ENCODE results near the gene AMIGO3.

Gene AMIGO3

DNA sequence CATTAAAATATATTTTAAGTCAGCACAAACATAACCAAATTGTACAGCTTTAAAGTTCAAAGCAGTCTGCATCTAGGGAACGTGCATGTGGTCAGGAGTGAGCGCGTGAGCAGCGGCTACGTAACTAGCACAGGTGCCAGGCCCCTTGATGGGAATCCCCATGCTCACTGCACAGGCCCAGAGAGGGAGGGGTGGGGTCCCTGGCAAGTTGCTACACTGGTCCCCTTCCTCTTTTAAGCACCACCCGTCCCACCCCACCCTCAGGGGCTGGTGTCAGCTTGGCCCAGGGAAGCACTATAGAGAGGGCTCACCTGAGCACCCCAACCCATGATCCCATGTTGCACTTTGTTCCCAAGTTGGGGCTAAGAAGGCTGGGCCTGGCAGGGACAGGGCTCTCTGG is 5.1 kb upstream of the AMIGO3 start:
- DNase-seq (ENCODE audit: low read depth in 2 of 2): no peak

DNA sequence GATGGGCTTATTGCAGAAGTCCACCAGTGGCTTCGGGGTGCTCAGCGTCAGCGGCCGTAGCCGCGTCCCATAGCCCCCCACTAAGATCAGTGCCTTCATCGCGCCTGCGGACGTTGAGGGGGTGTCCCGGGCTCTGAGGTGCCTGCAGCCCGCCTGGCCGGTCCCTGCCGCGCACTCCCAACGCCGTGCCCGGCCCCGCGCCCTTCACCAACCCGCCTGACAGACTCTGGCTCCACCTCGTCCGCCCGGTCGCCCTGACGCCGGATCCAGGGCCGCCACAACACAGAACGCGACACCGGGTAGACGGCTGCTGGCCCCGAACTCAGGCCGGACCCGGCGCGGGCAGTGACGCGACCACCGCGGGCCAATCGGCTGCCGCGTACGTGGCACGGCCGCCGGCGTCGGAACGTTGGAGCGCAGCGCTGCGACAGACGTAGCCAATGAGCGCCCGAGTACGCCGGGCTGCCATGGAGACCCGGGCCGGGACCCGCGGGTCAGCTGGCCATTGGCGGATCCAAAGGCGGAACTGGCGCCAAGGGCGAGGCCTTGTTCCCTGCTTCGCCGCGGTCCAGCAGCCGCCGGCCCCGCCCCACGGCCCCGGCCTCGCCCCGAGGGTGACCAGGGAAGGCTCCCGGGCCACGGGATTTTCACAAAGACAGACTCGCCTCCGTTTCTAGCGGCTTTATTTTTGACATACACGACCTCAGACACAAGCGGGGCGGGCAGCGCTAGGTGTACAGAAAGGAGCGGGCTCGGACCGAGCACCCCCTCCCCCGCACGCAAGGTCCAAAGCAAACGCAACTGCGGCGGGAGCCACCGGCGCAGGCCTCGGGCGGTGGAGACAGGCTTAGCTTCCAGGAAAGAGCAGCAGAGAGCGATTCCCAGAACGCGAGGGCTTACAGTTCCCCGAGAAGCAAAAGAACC is 4.4 kb upstream of the AMIGO3 start, which contains the start of gene GMPPB:
Gene GMPPB, minus strand, starts transcription at position 324 of the 924 bp plus-strand sequence. Its CDS starts 225 bp downstream, at position 99.
- DNase-seq (ENCODE audit: low read depth in 2 of 2): peak; percentile 78 to 83

DNA sequence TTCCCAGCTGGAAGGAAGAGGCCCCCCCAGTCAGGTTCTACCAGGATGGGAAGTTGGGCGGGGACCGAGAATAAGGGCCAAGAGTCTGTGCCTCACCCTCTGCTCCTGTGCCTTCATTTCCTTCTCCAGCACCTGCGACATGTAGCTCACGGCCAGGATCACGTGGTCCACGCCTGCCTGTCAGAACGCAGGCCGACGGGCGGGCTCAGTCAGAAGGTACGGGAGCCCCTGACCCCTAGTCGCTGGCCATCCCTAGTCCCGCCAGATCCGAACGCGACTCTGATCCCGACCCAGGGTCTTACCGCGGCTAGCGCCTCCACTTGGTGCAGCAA is 3.8 kb upstream of the AMIGO3 start:
- DNase-seq (ENCODE audit: low read depth in 2 of 2): no peak

DNA sequence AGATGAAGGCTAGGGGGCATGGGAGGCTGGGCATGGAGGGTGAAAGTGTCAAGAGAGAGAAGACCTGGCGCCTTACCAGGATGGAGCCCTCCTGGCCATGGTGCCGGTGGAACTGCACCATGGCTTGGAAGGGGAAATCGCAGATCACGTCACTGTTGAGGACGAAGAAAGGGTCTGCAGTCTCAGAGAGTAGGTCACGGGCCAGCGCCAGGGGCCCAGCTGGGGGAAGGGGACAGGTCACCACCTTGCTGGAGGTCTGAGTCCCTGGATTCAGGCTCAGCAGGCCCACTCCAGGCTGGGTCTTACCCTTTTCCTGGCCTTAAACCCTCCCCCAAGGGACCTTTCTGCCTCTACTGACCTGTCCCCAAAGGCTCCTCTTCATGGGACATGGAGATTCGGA is 3.4 kb upstream of the AMIGO3 start:
- DNase-seq (ENCODE audit: low read depth in 2 of 2): no peak

DNA sequence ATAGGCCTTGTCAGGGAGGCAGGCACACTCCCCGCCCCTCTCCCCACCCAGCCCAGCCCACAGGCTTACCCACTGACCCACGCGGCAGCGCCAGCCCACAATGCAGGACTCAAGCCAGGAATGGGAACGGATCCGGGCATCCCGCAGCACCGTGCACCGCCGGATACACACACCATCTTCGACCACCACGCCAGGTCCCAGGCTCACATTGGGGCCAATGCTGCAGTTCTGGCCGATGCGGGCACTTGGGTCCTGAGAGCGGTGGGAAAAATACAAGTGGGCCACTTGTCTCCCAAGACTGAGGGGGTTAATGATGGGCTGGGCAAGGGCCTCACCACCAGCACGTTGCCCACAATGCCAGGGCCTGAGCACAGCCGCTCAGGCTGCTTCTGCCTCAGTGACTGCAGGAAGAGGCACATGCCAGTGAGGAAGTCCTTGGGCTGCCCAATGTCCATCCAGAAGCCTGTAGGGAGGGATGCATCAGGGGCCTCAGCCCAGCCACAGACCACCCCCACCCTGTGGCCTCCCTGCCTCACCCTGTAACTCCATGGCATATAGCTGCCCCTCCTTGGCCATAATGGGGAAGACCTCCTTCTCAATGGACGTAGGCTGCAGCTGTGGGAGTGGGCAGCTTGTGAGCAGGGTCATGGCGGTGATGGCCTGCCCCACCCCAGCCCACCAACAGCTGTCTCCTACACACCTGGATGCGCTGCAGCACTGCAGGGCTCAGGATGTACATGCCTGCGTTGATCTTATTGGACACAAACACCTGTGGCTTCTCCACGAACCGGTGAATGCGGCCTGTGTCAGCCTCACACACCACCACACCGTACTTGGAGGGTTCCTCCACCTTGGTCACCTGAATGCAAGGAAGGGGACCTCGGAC is 2.7 kb upstream of the AMIGO3 start:
- DNase-seq (ENCODE audit: low read depth in 2 of 2): no peak

DNA sequence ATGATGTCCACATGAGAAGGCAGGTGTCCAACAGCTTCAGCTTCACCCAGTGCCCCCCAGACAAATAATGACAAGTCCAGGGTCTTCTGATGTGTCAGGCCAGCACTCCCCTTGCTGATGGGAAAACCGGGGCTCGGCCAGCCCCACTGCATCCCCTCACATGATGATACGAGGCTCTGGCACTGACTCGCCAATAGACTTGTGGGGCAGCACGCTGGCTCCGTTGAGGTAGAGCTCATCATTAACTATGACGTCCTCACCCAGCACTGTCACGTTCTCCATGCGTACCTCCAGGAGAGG is 2.1 kb upstream of the AMIGO3 start:
- no peak for DNase-seq (ENCODE audit: low read depth in 2 of 2)

DNA sequence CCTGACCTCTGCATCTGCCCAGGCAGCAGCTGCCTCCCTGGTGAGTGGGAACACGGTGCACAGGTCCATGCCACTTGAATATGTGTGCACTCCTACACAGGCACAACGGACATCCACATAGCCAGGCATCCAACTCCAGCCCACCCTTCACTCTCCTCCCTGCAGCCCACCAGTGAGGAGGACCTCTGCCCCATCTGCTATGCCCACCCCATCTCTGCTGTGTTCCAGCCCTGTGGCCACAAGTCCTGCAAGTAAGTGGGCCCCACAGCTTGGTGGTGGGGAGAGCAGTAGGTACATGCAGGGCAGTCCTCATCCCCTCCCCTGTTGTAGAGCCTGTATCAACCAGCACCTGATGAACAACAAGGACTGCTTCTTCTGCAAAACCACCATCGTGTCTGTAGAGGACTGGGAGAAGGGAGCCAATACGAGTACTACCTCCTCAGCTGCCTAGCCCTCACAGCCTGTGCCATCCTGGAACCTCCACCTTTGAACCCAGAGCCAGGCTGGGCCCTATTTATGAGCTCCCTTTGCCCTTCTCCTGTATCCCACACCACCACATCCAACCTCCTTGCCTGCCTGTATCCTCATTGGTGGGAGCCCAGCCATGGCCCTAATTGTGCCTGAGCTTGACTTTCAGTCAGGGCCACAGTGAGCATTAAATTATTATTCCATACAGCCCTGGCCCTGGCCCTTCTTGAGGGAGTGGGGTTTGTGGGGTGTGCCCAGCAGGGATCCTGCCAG is 1.5 kb upstream of the AMIGO3 start:
- DNase-seq (ENCODE audit: low read depth in 2 of 2): no peak

DNA sequence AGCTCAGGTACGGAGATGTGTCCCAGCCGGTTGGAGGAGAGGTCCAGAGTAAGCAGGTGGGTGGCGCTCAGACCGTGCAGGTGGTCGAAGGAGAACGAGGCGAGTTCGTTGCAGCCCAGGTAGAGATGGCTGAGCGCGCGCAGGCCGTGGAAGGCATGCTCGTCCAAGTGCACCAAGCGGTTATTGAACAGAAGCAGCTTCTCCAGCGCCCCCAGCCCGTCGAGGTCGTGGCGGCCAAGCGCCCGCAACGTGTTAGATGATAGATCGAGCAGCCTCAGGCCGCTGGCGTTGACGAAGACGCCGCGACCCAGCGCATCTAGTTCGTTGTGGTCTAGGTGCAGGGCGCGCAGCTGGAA is 648 bp downstream of the AMIGO3 start:
- no peak for DNase-seq (ENCODE audit: low read depth in 2 of 2)

DNA sequence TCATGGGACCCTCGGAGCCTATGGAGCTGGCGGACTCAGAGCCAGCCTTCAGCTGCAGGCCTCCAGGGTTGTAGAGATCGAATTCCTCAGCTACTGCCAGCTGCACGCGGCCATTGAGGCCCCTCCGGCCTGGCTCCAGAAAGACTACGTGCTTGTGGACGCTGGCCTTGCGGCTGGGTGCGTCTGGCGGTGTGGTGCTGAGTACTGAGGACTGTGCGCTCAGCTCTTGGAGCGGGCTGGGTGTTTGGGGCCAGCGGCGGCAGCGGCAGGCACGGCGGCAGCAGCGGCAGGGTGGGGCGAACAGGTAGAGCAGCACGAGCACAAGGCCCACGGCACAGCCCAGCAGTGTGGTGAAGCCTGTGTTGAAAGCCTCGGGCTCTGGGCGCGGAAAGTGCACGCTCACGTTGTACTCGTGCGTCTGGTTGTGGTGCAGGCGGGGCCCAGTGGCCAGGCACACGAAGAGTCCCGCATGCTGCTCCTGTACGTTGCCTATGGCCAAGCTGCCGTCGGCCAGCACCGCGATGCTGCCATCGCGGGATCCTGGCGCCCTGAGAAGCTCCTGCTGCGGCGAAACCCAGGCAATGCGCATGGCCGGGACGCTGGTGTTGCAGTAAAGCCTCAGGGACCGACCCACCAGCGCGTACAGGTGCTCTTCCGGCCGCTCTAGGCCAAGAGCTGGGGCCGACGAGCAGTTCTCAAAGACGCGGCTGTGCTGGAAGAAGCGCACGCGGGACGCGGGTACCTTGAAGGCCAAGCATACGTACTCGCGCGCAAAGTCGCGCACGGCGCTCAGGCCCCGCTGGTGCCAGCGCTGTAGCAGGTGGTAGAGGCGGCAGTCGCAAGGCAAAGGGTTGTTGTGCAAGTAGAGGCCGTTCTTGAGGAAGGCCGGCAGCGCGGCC is 1.3 kb downstream of the AMIGO3 start:
- DNase-seq (ENCODE audit: low read depth in 2 of 2): no peak

DNA sequence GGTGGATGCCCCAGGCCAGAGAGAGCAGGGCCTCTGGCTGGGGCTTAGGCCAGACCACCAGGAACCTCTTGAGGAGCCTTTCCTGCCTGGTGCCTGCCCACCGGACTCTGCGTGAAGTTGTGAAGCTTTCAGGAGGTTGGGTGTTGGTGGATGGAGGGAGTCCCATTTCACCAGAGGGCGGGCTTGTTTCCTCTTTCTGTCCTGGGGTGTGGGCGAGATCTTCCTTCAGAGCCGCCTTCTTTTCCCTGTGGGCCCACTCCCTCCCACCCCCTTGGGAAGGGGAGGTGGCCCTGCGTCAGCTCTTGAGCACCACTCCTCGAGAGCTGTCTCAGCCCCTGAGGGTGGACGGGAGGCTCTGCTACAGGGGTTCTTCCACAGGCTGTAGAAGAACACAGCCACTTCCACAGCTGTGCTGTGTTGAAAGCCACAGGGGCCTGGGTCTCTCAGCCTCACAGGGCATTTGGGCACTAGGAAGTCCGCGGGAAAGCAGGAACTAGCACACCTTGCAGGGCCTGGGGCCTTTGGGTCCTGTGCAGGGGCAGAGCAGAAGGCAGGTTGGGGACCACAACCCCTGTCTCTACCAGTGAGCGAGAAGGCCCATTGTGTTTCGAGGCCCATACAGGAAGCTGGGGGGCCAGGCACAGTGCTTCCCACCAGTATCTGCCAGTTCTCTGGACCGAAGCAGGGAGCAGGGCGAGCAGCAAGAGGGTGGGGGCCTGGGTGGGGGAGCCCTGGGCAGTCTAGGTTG is 2.1 kb downstream of the AMIGO3 start:
- no peak for DNase-seq (ENCODE audit: low read depth in 2 of 2)

DNA sequence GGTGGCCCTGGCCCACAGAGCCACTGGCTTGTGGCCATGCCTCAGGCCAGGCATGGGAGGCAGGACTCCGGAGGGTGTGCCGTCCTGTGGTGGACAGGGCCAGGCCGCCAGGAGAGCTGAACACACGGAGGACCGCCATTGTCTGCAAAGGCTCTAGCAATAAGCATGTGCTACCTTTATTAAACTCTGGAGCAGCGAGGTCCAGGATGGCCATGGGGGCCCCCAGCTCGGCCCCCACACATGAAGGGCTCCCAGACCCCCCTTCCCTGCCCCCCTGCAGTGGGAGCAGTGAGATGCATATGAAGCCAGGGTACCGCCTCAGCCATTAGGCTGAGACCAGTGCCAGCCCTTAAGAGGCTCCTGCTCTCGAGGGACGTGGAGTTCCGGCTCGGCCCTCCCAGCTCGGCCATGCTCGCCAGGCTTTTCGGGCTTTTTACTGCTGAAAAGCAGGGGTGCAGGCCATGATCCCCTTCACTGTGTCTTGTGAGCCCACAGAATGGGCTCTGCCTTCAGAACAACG is 2.7 kb downstream of the AMIGO3 start:
- no peak for DNase-seq (ENCODE audit: low read depth in 2 of 2)

DNA sequence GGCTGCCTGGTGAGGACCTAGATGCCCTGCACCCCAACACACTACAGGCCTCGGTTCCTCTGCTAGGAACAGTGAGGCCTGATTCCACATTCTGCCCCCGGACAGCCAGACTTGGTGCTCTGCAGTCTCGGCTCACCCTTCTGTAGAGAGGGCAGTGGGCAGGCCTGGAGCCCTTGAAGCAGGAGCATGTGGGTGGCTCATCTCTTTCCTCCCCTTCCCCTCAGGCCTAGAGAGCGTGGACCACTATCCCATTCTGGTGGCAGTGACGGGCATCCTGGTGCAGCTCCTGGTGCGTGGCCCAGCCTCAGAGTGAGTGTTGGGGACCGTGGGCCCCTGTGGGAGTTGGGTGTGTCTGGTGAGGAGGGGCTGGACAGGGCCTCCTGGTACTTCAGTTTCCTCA is 3.3 kb downstream of the AMIGO3 start:
- DNase-seq (ENCODE audit: low read depth in 2 of 2): no peak

DNA sequence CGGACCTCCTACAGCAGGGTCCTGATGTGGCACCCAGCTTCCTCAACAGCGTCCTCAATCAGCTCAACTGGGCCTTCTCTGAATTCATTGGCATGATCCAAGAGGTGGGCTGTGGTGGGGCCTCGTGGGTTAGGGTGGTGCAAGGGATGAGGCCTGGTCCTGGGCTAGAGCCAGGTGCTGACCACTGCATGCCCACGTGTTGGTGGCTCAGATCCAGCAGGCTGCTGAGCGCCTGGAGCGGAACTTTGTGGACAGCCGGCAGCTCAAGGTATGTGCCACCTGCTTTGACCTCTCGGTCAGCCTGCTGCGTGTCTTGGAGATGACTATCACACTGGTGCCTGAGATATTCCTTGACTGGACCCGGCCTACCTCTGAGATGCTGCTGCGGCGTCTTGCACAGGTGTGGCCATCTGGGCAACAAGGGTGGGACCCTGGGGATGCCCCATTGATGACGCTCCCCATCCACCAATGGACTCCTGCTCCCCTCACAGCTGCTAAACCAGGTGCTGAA is 3.8 kb downstream of the AMIGO3 start:
- DNase-seq (ENCODE audit: low read depth in 2 of 2): no peak

DNA sequence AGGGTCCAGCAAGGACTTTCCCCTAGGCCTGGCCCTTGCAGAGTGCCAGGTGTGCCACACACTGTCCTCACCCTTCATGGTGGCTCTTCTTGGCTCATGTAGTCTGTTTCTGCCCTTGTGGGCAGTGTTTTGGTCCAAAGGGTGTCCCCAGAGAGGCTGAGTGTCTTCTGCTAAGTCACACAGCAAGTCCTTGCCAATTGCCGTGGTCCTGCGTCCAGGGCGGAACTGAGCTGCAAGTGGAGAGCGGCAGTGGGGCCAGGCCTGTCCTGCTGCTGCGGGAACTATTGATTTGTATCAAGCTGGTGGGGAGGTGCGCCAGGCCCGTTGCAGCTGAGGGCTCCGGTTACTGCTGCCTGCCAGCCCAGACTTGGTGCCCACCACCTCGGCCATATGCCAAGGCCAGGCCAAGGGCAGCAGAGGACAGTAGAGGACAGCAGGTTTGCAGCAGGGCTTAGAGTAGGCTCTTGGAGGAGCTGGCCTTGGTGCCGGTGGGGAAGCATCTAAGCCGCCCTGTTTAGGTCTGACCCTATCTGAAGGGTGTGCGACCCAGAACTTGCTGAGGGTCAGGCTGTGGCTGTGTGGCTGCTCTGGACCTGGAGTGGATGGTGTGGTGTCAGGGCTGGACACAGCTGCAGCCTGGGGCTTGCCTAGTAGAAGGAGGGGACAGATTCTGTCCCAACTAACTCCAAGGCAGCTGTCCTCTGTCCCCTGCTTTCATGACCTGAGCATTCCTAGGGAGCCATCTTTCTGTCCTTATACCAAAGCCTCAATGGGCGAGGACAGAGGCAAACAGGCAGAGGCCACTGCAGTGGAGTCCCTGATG is 4.5 kb downstream of the AMIGO3 start:
- no peak for DNase-seq (ENCODE audit: low read depth in 2 of 2)

DNA sequence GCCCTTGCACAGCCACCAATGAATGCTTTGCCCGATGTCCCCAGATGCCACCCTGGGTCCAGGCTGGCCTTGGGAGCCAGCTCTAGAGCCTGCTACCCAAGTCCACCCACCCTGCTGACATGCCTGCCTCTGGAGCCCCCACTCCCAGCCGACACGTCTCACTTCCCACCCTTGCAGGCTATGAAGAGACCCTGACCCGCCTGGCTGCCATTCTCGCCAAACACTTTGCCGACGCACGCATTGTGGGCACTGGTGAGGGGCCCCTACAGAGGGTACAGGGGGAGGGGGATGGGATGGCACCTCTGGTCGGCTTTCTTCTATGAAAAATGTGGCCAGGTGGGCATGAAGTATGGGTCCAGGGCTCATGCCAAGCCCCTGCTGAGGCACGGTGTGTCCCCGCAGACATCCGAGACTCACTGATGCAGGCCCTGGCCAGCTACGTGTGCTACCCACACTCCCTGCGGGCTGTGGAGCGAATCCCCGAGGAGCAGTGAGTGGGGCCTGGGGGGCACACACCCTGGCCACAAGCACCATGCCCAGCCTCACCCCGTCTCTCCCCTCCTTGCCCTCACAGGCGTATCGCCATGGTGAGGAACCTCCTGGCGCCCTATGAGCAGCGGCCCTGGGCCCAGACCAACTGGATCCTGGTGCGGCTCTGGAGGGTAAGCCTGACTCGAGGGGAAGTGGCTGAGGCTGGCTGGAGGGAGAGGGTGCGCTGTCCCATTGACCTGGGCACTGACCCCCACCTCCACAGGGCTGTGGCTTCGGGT is 6.0 kb downstream of the AMIGO3 start:
- DNase-seq (ENCODE audit: low read depth in 2 of 2): no peak

DNA sequence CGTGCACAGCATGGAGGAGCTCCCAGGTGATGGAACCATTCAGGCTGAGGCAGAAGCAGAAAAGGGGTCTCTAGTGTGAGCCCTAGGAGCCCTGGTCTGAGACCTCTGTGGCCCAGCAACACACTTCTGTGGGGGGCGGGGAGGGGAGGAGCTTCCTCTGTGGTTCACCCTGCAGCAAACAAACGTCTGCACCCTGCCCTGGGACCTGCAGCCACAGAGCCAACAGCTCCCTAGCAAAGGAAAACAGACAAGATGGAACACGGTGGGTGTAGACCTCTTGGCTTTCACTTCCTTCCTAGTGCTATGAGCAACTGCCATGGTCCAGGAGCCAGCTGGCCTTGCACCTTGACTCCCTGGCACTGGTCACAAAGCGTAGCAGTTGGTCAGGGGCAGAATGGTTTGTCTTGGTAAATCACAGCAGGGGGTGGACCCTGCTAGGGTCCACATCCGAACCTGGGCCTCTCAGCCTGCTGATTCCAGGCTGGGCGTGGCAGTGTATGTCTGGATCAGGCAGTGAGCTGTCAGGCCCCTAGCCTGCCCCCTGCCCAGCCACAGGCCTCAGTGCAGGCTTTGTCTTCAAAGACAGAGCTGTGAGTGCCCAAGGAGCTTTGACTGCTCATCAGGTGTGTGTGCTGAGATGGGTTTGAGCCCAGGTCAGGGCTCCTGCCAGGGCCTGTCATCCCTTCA is 6.7 kb downstream of the AMIGO3 start:
- no peak for DNase-seq (ENCODE audit: low read depth in 2 of 2)

DNA sequence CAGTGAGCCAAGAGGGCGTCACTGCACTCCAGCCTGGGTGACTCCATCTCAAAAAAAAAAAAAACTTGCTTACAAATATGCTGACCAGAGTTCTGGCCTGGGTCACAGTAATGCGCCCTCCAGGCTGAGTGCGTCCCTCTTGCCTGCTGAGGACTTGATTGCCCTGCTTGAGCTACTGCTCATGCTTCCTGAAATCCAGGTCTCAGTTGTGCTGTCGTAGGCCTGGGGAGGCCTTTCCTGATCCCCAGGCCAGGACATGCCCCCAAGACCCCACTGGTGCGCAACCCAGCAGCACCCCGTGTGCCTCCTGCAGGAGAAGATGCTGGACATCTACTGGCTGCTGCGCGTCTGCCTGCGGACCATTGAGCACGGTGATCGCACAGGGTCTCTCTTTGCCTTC is 7.3 kb downstream of the AMIGO3 start:
- DNase-seq (ENCODE audit: low read depth in 2 of 2): no peak

DNA sequence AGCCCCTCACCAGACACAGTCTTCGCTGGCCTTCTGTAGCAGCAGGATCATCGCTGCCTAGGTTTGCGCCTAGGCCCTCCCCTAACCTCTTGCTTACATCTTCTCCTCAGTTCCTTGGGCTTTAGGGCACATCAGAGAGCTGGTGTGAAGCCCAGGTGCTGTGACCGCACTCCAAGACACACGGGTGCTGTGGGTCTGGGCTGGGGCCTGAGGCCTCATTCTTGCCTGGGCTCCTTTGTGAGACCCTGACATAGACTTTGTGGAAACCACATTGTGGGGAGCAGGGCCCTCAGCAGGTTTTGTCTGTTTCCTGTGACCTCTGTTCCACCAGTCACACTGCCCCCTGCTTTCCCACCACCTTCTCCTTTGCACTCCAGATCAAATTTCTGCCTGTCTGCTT is 8.0 kb downstream of the AMIGO3 start:
- DNase-seq (ENCODE audit: low read depth in 2 of 2): no peak
